Ishikawa (cell line): ENCODE results near the gene CEP350.

Experiments
- CEBPB ChIP-seq: IDR thresholded peaks from 2 replicates; pipeline ENCODE4 v1.6.1; 2012
- CREB1 ChIP-seq: IDR thresholded peaks from 2 replicates; pipeline ENCODE4 v1.6.1; 2012; ENCODE audit warnings: low read depth
- EGR1 ChIP-seq: IDR thresholded peaks from 2 replicates; pipeline ENCODE4 v1.6.1; 2012
- EP300 ChIP-seq: IDR thresholded peaks from 2 replicates; pipeline ENCODE4 v1.6.1; 2012; ENCODE audit warnings: borderline replicate concordance
- FOXM1 ChIP-seq: IDR thresholded peaks from 2 replicates; pipeline ENCODE4 v1.6.1; 2012; ENCODE audit warnings: low read depth, borderline replicate concordance
- NFIC ChIP-seq: IDR thresholded peaks from 2 replicates; pipeline ENCODE4 v1.6.1; 2012
- RAD21 ChIP-seq: IDR thresholded peaks from 2 replicates; pipeline ENCODE4 v1.6.1; 2012; ENCODE audit warnings: low read depth
- TAF1 ChIP-seq: IDR thresholded peaks from 2 replicates; pipeline ENCODE4 v1.6.1; 2012; ENCODE audit warnings: low read depth, mild to moderate bottlenecking
- TCF12 ChIP-seq: IDR thresholded peaks from 2 replicates; pipeline ENCODE4 v1.6.1; 2012; ENCODE audit warnings: low read depth
- TEAD4 ChIP-seq: IDR thresholded peaks from 2 replicates; pipeline ENCODE4 v1.6.1; 2012
- ZBTB7A ChIP-seq: IDR thresholded peaks from 2 replicates; pipeline ENCODE4 v1.6.1; 2012; ENCODE audit warnings: low read depth
- TF ChIP-seq, protein P1 (sequence below): IDR thresholded peaks from 2 replicates; pipeline ENCODE4 v1.6.1; 2012
- TF ChIP-seq, protein P2 (sequence below): IDR thresholded peaks from 2 replicates; pipeline ENCODE4 v1.6.1; 2012
- TF ChIP-seq, protein P3 (sequence below): IDR thresholded peaks from 2 replicates; pipeline ENCODE4 v1.6.1; 2012; ENCODE audit warnings: low read depth, mild to moderate bottlenecking

CEP350 gene

DNA sequence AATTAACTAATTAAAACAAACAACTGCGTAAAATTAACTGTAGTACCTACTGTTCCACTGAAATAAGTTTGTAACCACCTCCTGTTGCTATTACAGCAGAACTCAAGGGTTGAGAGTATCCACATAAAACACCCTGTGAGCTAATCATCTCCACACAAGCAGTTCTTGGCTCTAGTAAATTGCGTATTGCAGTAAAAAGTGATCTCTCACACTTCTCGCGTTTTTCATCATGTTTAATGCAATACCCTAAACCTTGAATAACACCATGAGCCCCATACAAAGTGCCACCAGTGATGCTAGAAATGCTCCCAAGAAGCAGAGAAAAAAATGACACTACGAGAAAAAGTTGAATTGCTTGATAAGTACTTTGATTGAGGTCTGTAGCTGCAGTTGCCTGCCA, 29.3 kb upstream of the CEP350 start:
- no peak for TF ChIP-seq CREB1
- TF ChIP-seq ZBTB7A: no peak
- TF ChIP-seq TCF12: no peak
- TF ChIP-seq FOXM1: no peak
- no peak for TF ChIP-seq EGR1
- TF ChIP-seq, protein P1, sequence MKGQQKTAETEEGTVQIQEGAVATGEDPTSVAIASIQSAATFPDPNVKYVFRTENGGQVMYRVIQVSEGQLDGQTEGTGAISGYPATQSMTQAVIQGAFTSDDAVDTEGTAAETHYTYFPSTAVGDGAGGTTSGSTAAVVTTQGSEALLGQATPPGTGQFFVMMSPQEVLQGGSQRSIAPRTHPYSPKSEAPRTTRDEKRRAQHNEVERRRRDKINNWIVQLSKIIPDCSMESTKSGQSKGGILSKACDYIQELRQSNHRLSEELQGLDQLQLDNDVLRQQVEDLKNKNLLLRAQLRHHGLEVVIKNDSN: no peak
- no peak for TF ChIP-seq TEAD4
- TF ChIP-seq TAF1: no peak
- no peak for TF ChIP-seq NFIC

DNA sequence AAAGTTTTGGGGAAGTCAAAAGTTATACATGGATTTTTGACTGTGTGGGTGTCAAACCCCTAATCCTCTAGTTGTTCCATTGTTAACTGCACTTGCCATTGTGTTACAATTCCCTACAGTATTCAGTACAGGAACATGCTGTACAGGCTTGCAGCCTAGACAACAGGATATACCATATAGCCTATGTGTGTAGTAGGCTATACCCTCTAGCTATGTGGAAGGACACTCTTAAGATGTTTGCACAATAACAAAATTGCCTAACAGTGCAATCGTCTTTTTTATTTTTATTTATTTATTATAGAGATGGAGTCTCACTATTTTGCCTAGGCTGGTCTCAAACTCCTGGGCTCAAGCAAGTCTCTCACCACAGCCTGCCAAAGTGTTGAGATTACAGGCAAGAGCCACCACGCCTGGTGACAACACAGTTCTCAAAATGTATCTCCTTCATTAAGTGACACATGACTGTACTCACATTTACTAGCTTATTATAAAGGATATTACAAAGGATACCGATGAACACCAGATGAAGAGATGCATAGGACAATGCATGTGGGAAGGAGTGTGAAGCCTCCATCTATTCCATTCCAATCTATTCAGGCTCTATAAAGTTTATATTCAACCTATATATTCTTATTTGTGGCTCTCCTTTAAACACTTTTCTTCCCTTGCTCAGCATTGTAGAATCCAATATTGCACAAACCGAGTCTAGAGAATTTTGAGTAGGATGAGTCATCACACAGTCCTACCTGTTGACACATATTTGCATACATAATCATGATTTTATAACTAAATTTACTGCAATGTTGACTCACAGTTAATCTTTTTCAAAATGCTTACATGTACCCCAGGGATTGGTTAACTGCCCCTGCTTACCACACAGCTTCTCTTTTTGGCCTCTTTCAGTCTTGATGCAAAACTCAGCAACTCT, 28.4 kb upstream of the CEP350 start:
- TF ChIP-seq TAF1: no peak
- no peak for TF ChIP-seq ZBTB7A

DNA sequence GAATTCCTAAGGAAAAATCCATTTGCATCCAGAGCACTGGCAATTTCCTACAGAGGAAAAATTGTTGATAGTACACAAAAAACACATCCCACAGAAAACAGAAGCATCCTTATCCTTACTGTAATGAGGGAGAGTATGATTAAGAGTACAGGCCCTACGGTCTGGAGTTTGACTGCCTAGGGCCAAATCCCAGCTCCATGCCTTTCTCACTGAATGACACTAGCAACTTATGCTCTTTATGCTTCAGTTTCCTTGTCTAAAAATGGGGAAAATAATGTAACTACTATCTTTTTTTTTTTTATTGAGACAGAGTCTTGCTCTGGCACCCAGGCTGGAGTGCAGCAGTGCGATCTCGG, 27.8 kb upstream of the CEP350 start:
- TF ChIP-seq CEBPB (no peak), FOXM1 (no peak), RAD21 (no peak), TAF1 (no peak), CREB1 (no peak), EGR1 (no peak), TCF12 (no peak)
- TF ChIP-seq, protein P2, sequence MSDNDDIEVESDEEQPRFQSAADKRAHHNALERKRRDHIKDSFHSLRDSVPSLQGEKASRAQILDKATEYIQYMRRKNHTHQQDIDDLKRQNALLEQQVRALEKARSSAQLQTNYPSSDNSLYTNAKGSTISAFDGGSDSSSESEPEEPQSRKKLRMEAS: no peak
- TF ChIP-seq, protein P3, sequence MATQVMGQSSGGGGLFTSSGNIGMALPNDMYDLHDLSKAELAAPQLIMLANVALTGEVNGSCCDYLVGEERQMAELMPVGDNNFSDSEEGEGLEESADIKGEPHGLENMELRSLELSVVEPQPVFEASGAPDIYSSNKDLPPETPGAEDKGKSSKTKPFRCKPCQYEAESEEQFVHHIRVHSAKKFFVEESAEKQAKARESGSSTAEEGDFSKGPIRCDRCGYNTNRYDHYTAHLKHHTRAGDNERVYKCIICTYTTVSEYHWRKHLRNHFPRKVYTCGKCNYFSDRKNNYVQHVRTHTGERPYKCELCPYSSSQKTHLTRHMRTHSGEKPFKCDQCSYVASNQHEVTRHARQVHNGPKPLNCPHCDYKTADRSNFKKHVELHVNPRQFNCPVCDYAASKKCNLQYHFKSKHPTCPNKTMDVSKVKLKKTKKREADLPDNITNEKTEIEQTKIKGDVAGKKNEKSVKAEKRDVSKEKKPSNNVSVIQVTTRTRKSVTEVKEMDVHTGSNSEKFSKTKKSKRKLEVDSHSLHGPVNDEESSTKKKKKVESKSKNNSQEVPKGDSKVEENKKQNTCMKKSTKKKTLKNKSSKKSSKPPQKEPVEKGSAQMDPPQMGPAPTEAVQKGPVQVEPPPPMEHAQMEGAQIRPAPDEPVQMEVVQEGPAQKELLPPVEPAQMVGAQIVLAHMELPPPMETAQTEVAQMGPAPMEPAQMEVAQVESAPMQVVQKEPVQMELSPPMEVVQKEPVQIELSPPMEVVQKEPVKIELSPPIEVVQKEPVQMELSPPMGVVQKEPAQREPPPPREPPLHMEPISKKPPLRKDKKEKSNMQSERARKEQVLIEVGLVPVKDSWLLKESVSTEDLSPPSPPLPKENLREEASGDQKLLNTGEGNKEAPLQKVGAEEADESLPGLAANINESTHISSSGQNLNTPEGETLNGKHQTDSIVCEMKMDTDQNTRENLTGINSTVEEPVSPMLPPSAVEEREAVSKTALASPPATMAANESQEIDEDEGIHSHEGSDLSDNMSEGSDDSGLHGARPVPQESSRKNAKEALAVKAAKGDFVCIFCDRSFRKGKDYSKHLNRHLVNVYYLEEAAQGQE: no peak

DNA sequence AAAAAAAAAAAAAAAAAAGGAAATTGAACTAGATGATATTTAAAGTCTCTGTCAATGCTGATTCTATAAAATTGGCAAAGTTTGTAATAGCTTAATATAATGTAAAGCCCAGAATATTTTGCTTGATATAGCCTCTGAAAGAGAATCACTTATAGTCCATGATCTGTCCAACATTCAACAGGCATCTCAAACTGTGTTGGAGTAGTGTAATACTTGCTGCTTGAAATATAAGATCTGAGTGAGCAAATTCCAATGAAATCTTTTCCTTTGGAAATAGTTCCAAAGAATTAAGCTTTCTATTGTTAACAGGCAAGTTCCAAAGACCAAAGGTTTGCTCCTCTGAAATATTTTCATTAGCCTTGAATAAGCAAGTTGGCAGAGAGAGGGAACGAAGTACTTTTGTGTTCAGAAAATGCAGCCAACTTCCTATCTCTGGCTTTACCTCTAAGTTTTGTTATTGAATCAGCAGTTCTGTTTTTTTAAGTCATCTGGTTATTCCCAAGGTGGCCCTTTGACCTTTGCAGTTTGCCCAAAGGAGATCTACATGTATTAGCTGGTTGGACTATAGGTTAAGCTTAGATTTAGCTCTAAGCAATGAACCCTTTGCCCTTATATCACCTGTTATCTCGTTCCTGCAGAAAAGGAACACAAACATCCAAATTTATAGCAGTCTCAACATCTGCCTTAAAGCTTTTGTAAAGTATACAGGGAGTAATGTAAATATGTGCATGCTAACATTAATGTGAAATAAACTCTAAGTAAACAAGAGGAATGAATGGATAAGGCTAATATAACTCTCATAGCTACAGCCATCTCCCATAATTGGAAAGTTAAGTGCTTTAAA, 24.4 kb upstream of the CEP350 start:
- TF ChIP-seq, protein P3: no peak
- TF ChIP-seq CREB1 (no peak), CEBPB (no peak), TAF1 (no peak), EGR1 (no peak), EP300 (no peak), NFIC (no peak), ZBTB7A (no peak), FOXM1 (no peak), RAD21 (no peak), TCF12 (no peak)
- TF ChIP-seq, protein P1: no peak
- TF ChIP-seq, protein P2: no peak

DNA sequence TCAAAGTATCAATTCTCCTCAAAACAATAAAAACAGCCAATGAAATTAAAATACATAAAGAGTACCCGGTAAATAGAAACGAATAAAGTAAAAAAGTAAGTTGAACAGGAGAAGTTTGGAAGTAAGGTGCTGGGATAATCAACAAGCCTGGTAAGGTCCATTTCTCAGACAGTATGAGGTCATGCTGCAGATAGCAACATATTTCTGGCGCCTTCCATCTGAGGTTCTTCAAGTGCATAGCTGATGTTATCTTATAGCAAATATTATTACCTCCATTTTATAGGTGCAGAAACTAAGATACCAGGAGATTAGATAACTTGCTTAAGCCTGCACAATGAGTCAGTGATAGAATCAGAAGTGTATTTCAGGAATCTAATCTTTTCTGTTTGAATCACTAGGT, 23.7 kb upstream of the CEP350 start:
- TF ChIP-seq, protein P1: no peak
- TF ChIP-seq NFIC: no peak
- TF ChIP-seq CREB1: no peak
- TF ChIP-seq EGR1: no peak
- no peak for TF ChIP-seq EP300
- no peak for TF ChIP-seq TEAD4
- TF ChIP-seq TCF12: no peak
